HG03196 (cell line): ENCODE results near the gene PPP1R16B.

Source experiments
- ATAC-seq: cut with Tn5 transposase; IDR thresholded peaks from one replicate; pipeline ENCODE4 v1.9.1; 2021; ENCODE audit not compliant: unreplicated experiment

The PPP1R16B gene

DNA sequence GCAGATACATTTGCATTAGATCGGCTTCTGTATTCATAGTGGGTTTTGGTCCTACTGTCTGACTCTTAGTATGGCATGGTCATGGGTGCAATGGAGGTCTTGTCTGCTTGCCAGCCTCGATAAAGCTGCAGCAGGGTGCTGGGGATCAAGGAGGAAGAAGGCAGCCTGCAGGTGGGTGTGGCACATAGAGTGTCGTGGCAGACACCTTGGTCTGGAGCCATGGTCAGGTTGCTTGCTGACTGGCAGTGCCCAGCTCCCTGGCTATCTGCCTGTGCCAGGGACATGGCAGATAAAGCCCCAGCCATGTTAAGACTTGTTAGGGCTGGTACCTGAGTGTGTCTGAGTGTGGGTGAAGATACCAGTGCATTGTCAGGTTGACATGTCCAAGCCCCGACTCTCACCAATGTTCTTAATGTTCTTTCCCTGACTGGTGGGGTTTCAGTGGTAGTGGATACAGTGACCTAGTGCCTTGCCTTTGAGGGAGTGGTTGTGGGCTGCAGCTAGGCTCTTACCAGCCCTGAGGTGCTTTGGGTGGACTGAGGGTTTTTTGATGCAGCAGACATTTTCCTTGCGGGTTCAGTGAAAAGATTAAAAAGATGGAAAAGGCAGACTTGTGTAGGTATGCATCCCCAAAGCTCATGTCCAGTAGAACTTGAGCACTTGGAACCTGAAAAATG lies 122.5 kb downstream of the PPP1R16B start:
- ATAC-seq, result no peak

DNA sequence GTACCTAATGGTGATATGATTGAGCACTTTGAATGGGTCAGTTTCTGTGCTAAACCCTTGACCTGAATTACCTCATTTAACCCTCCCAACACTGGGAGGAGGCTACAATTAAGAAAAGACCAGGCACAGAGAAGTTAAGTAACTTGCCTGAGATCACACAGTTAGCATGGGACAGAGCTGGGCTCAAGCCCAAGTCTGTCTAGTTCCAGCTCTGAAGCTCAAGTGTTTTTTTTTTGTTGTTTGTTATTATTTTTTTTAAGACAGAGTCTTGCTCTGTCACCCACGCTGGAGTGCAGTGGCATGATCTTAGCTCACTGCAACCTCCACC lies 124.7 kb downstream of the PPP1R16B start:
- ATAC-seq, result no peak

DNA sequence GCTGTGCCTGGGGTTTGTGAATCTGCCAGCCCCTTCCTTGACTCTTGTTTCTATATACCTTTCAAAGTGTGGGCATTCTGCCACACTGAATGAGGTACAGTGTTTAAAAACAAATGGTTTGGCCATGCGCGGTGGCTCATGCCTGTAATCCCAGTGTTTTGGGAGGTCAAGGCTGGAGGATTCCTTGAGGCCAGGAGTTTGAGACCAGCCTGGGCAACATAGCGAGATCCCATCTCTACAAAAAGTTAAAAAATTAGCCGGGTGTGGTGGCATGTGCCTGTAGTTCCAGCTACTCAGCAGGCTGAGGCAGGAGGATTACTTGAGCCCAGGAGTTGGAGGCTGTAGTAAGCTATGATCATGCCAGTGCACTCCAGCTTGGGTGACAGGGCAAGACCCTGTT lies 126.5 kb downstream of the PPP1R16B start:
- no peak for ATAC-seq

DNA sequence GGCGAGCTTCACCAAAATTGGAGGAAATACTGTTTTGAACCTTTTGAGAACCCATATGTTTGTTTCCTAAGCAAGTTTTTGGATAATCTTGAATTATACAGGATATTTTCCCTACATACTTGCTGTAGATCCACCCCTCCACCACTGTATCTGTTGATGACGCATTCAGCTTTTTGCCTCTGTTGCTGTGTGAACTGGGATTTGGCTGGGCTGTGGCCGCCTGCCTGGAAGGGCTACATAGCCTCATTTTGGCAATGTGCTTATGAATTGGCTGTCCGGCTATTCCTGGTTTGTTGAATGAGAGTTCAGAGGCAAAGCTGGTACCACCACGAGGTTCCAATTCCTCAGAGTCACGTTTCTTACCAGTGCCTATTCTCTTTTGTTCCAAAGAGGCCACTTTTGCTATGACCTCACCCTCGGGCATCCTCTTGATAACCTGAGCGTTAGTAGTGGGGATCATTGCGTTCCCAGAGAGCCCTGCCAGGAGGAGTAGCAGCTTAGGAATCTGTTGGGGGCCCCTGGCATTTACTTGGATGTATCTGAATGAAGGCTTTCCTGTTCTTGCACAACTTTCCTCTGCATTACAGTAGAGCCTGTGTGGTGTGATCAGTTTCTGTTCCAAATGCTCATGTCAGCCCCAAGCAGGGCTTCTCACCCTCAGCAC lies 127.1 kb downstream of the PPP1R16B start:
- ATAC-seq, result no peak

DNA sequence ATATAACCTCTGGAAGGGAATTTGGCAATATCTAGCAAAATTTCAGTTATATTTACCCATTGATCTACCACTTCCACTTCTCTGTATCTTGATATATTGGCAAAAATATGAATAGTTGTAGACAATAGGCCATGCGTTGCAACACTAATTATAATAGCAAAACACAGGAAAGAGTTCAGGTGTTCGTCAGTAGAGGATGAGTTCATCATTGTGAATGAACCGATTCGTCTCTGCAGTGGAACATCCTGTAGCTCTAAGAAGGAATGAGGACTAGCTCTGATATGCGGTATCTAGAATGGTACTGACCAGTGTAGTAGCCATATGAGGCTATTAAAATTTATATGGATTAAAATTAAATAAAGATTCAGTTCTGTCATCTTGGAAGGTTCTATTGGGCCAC lies 129.0 kb downstream of the PPP1R16B start:
- no peak for ATAC-seq

DNA sequence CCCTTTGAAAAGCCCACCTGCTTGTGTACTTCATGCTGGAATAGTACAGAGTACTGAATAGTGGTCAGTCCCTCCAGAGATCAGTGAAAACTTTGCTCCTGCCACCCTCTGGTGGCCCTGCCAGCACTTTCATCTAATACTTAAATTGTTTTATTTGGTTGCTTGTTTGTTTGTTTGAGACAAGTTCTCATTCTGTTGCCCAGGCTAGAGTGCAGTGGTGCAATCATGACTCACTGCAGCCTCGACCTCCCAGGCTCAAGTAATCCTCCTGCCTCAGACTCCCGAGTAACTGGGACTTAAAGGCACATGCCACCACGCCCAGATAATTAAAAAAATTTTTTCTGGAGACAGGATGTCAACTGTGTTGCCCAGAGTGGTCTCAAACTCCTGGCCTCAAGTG lies 129.8 kb downstream of the PPP1R16B start:
- ATAC-seq, result no peak

DNA sequence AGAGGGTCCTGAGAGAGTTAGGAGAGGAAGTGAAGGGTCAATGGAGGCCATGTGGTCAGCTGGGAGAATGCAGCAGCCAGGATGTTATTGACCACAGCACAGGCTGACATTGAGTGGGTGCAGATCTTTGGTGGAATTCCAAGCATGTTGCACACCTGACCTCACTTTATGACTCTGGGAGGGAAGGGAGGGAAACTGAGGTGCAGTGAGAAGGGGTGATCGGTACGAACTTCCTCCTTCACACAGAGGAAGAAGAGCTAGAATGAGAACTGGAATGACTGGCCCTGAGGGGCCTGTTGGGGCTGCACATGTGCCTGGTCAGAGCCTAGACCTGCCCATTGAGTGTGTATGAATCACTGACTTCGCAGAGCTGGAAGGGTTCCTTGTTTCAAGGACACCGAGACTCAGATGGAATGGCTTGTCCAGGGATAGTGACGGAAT lies 130.5 kb downstream of the PPP1R16B start:
- no peak for ATAC-seq

DNA sequence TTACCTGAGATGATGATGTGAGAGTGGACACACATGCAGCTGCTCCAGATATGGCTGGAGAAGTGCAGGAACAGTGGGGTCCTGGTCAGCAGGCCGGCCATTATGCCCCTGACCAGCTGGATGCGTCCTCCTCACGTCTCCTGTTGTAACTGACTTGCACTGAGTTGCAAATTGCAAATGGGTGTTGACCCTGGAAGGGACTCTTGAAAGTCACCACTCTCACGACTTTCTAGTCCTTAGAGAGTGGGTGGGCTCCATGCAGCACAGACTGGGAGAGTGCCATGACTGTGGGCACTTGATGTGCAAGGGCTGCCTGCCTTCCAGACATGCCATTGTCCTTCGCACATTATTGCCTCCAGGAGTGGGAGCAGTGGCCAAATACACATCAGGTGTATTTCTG lies 131.5 kb downstream of the PPP1R16B start:
- ATAC-seq, result no peak

DNA sequence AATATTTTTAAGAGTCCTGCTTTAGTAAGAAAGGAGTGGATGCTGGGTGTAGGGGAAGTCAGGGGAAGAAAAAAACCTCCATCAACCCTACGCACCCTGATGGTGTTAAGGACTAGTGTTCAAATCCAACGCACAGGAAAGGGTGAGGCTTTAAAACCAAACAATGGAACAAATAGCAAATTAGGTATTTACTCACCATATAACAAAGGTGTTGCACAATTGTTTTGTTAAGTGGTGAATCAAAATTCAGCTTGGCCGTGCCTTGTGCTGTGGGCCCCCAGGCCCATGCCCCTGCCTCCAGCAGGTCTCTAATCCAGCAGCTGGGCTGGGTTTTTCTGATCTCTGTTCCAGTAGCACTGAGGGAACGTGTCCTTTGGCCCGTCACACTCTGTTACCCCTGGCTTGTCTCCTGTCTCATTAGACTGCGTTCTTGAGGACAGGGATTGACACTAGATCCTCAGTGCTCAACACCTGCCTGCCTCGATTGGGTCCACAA lies 132.5 kb downstream of the PPP1R16B start:
- ATAC-seq, result no peak

DNA sequence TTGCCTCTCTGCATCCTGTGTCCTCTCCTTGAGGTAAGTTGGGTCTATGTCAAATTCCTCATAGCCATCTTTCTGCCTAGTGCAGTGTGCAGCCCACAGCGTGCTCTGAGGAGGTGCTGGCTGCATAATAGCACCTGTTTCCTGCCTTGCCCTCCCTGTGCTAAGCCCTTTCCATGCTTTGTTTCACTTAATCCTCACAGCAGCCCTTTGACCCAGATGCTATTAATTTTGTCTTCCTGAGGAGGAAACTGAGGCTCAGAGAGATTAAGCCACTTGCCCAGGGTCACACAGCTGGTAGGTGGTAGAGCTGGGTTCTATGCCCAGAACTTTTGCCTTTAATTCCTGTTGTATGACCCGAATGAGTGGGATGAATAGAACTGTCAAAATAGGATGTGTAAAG lies 134.2 kb downstream of the PPP1R16B start:
- no peak for ATAC-seq

DNA sequence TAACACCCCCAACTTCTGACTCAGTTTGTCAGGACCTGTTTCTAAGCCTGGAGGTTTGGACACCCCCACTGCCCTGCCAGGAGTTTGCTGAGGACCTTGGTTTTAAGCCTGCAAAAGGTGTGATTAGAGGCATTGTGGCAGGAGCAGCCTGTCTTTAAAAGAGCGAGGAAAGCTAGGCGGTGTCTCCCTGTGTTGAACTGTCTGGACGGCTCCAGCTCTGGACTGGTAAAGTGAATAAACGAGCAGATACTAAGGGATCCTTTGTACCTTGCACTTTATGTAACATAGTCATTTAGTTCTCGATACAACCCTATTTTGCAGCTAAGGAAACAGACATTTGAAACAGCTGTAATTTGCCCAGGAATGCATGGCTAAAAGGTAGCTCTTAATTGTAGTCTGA lies 135.1 kb downstream of the PPP1R16B start:
- no peak for ATAC-seq

DNA sequence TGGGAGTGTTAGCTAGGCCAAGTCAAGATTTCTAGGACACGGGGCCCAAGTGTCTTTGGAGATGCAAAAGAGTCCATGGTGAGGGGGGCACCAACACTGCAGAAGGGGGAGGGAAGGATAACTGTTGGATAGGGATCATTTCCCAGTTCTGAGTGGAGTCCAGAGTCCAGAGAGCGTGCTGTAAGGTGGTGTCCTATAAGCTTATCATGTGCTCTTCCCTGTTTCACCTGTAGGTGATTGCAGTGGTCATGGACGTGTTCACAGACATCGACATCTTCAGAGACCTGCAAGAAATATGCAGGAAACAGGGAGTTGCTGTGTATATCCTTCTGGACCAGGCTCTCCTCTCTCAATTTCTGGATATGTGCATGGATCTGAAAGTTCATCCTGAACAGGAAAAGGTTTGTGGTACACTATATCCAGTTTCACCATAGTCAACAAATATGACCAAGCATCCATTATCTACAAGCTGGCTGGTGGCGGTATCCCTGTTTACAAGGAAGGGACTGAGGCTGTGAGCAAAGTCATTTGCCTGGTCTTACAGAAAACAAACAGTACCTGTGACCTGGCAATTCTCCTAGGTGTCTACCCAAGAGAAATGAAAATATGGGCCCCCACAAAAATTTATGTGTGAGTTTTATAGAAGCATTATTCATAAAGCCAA lies 136.4 kb downstream of the PPP1R16B start:
- ATAC-seq, result no peak

DNA sequence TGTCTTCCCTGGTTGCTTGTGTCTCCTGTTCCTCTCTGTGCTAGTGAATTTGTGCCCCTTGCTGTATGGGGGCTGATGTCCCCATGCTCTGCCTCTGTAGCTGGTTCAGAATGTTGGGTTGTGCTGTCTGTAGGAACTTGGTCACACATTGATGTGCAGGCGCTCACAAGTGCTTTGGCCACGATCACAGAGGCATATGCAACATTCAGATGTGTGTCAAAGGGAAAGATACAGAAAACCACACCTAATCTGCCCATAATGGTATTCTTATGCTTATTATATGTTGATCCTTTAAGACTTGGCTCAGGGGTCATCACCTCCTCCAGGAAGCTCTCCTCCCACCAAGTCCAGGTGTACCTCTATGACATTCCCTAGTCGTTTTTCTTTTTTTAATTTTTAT lies 139.5 kb downstream of the PPP1R16B start:
- no peak for ATAC-seq

DNA sequence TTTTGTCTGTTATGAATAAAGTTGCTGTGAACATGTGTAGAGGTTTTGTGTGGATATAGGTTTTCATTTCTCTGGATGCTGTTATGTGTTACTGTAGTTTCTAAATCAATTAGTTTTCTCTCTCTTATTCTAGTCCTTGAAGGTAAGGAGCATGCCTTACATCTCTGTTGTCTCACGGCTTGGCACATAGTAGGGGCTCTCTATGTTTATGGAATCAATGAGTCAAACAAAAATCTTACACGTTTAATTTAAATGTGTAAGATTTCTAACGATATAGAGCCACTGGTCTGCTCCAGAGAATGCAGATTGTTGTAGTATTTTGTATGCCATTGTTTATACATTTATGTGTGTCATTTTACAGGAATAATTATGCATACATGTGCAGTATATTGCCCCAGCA lies 141.3 kb downstream of the PPP1R16B start:
- no peak for ATAC-seq

DNA sequence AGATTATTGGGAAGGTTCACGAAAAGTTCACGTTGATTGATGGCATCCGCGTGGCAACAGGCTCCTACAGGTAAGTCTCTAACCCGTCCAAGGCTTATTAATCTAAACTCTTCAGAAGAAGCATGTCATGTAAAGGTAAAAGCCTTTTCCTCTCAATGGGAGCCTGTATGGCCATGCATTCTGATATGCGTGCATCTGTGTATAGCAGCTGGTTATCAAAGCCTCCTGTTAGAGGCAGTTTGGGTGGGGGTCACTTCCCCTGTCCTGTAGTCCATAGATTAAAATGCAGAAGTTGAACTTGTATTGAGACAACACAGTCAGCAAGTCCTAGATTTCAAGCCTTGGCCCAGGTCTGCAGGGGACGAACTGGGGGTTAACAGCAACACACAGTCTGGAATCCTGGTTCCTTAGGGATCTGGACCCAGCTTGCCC lies 142.4 kb downstream of the PPP1R16B start:
- ATAC-seq, result no peak

DNA sequence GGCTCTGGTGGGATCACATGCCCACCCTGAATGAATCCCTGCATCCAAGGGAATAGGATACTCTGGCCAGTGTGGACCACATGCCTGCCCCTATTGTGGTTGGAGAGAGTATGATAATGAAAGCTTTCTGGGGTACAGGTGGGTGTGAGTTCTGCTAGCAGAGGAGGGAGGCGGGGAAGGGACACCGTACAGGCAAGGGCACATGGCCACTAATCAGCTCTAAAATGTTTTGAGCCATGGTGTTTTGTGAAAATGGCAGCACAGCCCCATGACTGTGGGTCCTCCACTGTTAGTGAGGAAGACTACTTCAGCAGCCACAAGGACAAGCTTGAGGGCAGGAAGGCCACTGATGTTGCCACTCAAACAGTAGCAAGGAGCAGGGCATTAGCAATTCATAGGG lies 144.8 kb downstream of the PPP1R16B start:
- no peak for ATAC-seq

DNA sequence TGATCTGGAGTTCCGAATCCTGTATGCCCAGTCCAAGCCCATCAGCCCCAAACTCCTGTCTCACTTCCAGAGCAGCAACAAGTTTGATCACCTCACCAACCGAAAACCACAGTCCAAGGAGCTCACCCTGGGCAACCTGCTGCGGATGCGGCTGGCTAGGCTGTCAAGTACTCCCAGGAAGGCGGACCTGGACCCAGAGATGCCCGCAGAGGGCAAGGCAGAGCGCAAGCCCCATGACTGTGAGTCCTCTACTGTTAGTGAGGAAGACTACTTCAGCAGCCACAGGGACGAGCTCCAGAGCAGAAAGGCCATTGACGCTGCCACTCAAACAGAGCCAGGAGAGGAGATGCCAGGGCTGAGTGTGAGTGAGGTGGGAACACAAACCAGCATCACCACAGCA lies 146.1 kb downstream of the PPP1R16B start:
- ATAC-seq, result no peak

DNA sequence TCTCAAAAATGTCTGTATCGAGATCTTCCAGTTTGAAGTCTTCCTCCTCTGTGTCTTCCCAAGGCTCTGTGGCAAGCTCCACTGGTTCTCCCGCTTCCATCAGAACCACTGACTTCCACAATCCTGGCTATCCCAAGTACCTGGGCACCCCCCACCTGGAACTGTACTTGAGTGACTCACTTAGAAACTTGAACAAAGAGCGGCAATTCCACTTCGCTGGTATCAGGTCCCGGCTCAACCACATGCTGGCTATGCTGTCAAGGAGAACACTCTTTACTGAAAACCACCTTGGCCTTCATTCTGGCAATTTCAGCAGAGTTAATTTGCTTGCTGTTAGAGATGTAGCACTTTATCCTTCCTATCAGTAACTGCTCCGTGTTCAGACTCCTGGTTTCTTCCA lies 146.7 kb downstream of the PPP1R16B start:
- ATAC-seq, result no peak

DNA sequence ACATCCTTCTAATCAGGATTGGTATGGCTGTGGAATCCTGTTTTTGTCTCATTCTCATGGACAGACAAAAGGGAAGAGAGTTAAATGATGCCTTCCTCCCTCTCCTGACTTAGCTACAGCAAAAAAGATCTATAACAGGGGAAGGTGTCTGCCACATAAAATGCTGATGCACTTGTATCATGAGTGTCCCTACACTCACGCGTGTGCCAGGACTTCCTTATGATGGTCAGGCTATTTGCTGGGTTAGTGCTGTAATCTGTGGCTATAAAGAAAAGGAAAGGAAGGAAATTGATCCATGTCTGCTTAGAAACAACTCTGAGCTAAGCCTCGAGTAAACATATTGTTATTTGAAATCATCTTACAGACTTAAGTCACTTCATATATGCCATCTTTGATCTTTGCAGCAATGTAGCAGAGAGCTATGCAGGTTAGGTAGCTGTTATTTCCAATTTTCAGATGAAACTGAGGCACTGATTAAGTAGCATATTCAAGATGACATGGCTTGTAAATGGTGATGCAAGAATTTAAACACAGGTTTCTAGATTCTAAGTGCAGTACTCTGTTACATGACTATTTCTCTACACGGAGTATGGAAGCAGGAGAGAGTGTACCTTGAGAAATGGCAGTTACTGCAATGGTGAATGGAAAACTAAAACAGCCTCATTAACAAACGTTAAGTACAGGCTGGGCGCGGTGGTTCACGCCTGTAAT lies 148.3 kb downstream of the PPP1R16B start:
- no peak for ATAC-seq

DNA sequence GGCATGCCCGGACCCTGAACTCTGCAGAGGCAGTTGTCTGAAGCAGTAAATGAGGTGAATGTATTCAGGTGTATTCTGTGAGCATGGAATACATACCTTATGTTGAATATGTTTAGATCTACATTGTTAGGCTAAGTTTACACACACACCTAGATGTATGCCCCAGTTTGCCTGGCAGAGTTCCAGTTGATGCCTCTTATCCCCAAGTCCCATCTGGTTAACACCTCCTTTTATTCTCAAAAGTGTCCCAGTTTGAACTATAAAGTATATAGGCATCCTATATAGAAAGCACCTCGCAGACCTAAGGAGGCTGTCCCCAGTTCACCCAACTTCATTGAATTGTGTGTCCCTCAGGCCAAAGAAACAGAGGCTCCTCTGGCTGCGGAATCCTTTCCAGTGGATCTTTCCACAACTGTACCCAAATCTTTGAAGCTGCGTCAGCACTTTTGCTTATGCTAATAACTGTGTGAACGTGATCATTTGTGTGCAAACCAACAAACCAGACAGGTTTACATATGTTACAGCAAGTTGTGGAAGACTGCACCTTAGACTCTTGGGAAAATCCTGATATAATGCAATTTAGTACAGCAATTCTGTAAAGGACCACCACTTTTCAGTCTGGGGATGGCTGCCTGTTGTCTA lies 151.9 kb downstream of the PPP1R16B start:
- ATAC-seq, result no peak

DNA sequence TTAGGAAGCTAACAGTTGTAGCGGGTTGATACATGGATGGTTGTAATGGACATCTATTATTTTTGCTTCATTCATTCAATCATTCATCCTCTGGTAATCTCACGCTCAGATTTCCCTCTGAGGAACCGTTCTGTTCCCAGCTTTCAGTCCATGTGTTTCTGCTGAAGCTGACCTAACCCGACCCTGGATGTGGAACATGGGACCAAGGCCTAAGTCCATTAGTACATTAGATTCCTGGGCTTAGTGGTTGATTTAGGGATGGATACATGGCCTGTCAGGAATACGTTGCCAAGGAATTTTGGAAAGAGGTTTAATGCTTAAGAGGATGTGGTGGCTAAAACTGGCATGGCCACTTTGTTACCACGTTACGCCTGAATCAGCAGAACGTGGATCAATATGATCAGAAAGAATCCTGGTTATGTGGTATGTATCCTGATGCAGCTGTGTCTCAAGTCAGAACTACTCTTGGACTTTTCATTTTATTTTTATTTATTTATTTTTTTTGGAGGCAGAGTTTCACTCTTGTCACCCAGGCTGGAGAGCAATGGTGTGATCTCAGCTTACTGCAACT lies 152.5 kb downstream of the PPP1R16B start:
- no peak for ATAC-seq
